ENCODE measurements around the gene CAMSAP1. TPM values are rescaled to one million over a fixed set of nuclear protein-coding genes. Genes with fewer than 3 reads are reported as not detected.

Gene CAMSAP1
- total RNA-seq, 1 donor from 2014 or later = 34.8 TPM

DNA sequence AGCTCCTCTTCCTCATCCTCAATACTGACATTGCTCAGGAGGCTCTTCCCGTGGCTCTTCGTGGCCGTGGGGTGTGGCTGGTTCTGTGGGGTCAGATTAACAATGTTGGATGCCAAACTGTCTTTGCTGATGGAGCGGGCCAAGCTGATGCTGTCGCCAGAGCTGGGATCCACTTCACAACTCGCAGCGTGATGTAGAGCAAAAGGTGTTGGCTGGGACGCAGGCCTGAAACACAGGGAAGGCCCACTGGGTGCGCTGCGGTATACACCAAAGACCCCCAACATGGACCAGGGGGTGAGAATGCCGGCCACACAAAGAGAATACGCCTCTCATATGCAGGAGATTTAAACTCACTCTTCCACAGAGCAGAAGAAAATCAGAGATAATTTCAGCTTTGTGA is 84.3 kb downstream of the CAMSAP1 start:
- H3K9me3 Mint-ChIP-seq (ENCODE audit: unreplicated experiment) = peaks cover under 1% of the 10 kb centered on the region
- Histone ChIP-seq H3K27ac (ENCODE audit: low read depth, low read length) (no peak overlapping the region), H3K4me2 (ENCODE audit: low read length) (no peak overlapping the region), H3K79me2 (ENCODE audit: insufficient read depth, low read length) (peaks cover 28% of the 10 kb centered on the region), H3K4me3 (ENCODE audit: insufficient read depth, low read depth, low read length) (no peak overlapping the region), H2AFZ (ENCODE audit: low read depth, low read length) (no peak overlapping the region), H3K9me3 (ENCODE audit: insufficient read depth, low read depth, low read length) (no peaks in the 10 kb centered on the region), H3K27me3 (ENCODE audit: insufficient read depth, low read length) (no peaks in the 10 kb centered on the region), H3K4me1 (ENCODE audit: insufficient read depth, low read length) (no peaks in the 10 kb centered on the region), H3K36me3 (ENCODE audit: insufficient read depth, low read length) (peaks cover 17% of the 10 kb centered on the region), H3K9ac (ENCODE audit: low read length) (no peak overlapping the region), H4K20me1 (ENCODE audit: insufficient read depth, low read length) (peaks cover 37% of the 10 kb centered on the region)
- no peak for FAIRE-seq
- H3K27ac Mint-ChIP-seq (ENCODE audit: unreplicated experiment) = no peak overlapping the region
- peaks cover 4% of the 10 kb centered on the region for H3K4me1 Mint-ChIP-seq (ENCODE audit: low read depth, unreplicated experiment)
- no peak overlapping the region for H3K4me3 Mint-ChIP-seq (ENCODE audit: unreplicated experiment)
- DNase-seq (ENCODE audit: low read depth) = no peak
- peaks cover 20% of the 10 kb centered on the region for H3K36me3 Mint-ChIP-seq (ENCODE audit: low read depth, unreplicated experiment)
- no peaks in the 10 kb centered on the region for H3K27me3 Mint-ChIP-seq (ENCODE audit: low read depth, unreplicated experiment)
- TF ChIP-seq, protein P1, sequence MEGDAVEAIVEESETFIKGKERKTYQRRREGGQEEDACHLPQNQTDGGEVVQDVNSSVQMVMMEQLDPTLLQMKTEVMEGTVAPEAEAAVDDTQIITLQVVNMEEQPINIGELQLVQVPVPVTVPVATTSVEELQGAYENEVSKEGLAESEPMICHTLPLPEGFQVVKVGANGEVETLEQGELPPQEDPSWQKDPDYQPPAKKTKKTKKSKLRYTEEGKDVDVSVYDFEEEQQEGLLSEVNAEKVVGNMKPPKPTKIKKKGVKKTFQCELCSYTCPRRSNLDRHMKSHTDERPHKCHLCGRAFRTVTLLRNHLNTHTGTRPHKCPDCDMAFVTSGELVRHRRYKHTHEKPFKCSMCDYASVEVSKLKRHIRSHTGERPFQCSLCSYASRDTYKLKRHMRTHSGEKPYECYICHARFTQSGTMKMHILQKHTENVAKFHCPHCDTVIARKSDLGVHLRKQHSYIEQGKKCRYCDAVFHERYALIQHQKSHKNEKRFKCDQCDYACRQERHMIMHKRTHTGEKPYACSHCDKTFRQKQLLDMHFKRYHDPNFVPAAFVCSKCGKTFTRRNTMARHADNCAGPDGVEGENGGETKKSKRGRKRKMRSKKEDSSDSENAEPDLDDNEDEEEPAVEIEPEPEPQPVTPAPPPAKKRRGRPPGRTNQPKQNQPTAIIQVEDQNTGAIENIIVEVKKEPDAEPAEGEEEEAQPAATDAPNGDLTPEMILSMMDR (IDR thresholded peaks at IDR 0.05; ENCODE audit: insufficient read depth, low read depth, low read length) = no peak
- TF ChIP-seq EZH2 (IDR thresholded peaks at IDR 0.05; ENCODE audit: insufficient read depth, low read length) = no peak

DNA sequence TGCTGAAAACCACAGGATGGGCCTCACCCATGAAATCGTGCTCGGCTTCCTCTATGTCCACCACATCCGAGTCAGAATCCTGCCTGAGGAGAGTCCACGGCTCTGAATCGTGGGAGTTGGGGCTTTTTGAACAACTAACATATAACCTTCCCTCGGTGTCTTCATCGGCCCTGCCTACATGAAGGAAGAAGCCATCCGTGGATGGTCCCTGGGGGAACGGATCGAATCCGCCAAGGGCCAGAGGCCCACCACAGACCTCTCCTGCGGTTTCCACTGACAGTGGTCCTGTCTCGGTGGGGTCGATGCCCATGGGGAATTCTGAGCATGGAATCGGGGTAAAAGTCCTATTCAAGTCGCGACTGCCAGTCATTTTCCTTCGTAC is 85.0 kb downstream of the CAMSAP1 start:
- Histone ChIP-seq H2AFZ (ENCODE audit: low read depth, low read length) (no peak overlapping the region), H3K4me1 (ENCODE audit: insufficient read depth, low read length) (no peaks in the 10 kb centered on the region), H3K9me3 (ENCODE audit: insufficient read depth, low read depth, low read length) (no peaks in the 10 kb centered on the region), H3K36me3 (ENCODE audit: insufficient read depth, low read length) (peaks cover 21% of the 10 kb centered on the region), H3K4me3 (ENCODE audit: insufficient read depth, low read depth, low read length) (no peak overlapping the region), H3K4me2 (ENCODE audit: low read length) (no peak overlapping the region), H4K20me1 (ENCODE audit: insufficient read depth, low read length) (peaks cover 31% of the 10 kb centered on the region), H3K9ac (ENCODE audit: low read length) (no peak overlapping the region), H3K79me2 (ENCODE audit: insufficient read depth, low read length) (peaks cover 22% of the 10 kb centered on the region), H3K27me3 (ENCODE audit: insufficient read depth, low read length) (no peaks in the 10 kb centered on the region), H3K27ac (ENCODE audit: low read depth, low read length) (no peak overlapping the region)
- Mint-ChIP-seq H3K4me1 (ENCODE audit: low read depth, unreplicated experiment) (peaks cover 4% of the 10 kb centered on the region), H3K27ac (ENCODE audit: unreplicated experiment) (no peak overlapping the region), H3K4me3 (ENCODE audit: unreplicated experiment) (no peak overlapping the region), H3K9me3 (ENCODE audit: unreplicated experiment) (no peaks in the 10 kb centered on the region), H3K27me3 (ENCODE audit: low read depth, unreplicated experiment) (no peaks in the 10 kb centered on the region), H3K36me3 (ENCODE audit: low read depth, unreplicated experiment) (peaks cover 20% of the 10 kb centered on the region)
- no peak for DNase-seq (ENCODE audit: low read depth)
- TF ChIP-seq EZH2 (IDR thresholded peaks at IDR 0.05; ENCODE audit: insufficient read depth, low read length) = no peak
- TF ChIP-seq, protein P1 (IDR thresholded peaks at IDR 0.05; ENCODE audit: insufficient read depth, low read depth, low read length) = no peak
- FAIRE-seq = no peak

DNA sequence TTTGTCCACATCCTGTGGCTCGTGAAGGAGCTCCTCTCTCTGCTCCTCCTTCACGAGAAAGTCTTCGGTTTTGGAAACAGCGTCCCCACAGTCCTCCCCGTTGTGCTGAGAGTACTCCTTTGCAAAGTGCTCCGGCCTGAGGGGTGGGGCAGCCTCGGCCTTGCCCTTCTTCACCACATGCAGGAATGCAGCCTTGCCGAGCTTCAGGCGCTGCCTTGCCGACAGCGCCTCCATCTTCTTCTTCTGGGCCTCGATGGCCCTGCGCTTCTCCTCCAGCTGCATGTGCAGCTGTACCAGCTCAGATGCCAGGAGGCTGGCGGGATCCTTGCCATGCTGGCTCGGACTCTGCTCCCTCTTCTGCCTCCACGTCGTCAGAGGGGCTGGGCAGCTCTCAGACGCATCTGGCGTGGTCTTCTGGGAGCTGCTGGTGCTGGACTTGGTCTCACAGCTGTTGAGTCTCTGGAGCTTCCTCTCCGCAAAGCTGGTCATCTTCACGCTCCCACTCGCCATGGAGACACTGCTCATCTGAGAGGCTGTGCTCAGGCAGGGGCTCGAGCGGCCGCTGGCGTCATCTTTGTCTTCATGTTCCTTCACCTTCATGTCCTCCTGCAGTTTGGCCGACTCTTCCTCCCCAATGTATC is 85.5 kb downstream of the CAMSAP1 start:
- Mint-ChIP-seq H3K27ac (ENCODE audit: unreplicated experiment) (no peak overlapping the region), H3K36me3 (ENCODE audit: low read depth, unreplicated experiment) (peaks cover 20% of the 10 kb centered on the region)
- H3K36me3 ChIP-seq (ENCODE audit: insufficient read depth, low read length) = peaks cover 23% of the 10 kb centered on the region

More for the DNA sequence above, 85.5 kb downstream of the CAMSAP1 start:
- no peaks in the 10 kb centered on the region for H3K27me3 ChIP-seq (ENCODE audit: insufficient read depth, low read length)
- H3K4me3 ChIP-seq (ENCODE audit: insufficient read depth, low read depth, low read length) = no peak overlapping the region
- H3K4me2 ChIP-seq (ENCODE audit: low read length) = no peak overlapping the region
- no peak overlapping the region for H3K9ac ChIP-seq (ENCODE audit: low read length)
- peaks cover 27% of the 10 kb centered on the region for H4K20me1 ChIP-seq (ENCODE audit: insufficient read depth, low read length)
- H3K79me2 ChIP-seq (ENCODE audit: insufficient read depth, low read length) = peaks cover 17% of the 10 kb centered on the region
- DNase-seq (ENCODE audit: low read depth) (no peak), FAIRE-seq (no peak)
- Mint-ChIP-seq H3K27me3 (ENCODE audit: low read depth, unreplicated experiment) (no peaks in the 10 kb centered on the region), H3K4me1 (ENCODE audit: low read depth, unreplicated experiment) (peaks cover 4% of the 10 kb centered on the region), H3K9me3 (ENCODE audit: unreplicated experiment) (no peaks in the 10 kb centered on the region), H3K4me3 (ENCODE audit: unreplicated experiment) (no peak overlapping the region)
- H3K4me1 ChIP-seq (ENCODE audit: insufficient read depth, low read length) = no peaks in the 10 kb centered on the region
- H3K27ac ChIP-seq (ENCODE audit: low read depth, low read length) = no peak overlapping the region
- no peak overlapping the region for H2AFZ ChIP-seq (ENCODE audit: low read depth, low read length)
- H3K9me3 ChIP-seq (ENCODE audit: insufficient read depth, low read depth, low read length) = no peaks in the 10 kb centered on the region
- TF ChIP-seq, protein P1 (IDR thresholded peaks at IDR 0.05; ENCODE audit: insufficient read depth, low read depth, low read length) = no peak
- TF ChIP-seq EZH2 (IDR thresholded peaks at IDR 0.05; ENCODE audit: insufficient read depth, low read length) = no peak
